GM18909 (cell line): Measurements from ENCODE around the gene CCNJL.
A peak's percentile ranks its signal among the peaks of the same experiment; 100 is the strongest.

Experiments
- ATAC-seq: cut with Tn5 transposase; IDR thresholded peaks from one replicate; pipeline ENCODE4 v1.9.1; 2021; ENCODE audit warnings: mild to moderate bottlenecking; ENCODE audit not compliant: unreplicated experiment, poor library complexity

CCNJL gene

GRCh38 chr5:160233215-160233614, 79.1 kb downstream of the CCNJL start:
- ATAC-seq: no peak

GRCh38 chr5:160231783-160232342, 80.5 kb downstream of the CCNJL start:
- peak; percentile 51 for ATAC-seq

GRCh38 chr5:160230686-160231527, 81.5 kb downstream of the CCNJL start:
- ATAC-seq: peak; percentile 51

GRCh38 chr5:160229190-160229742, 83.1 kb downstream of the CCNJL start, which contains the start of gene FABP6:
Gene FABP6 (plus strand): TSS chr5:160229506. CDS start chr5:160229558, 52 bp downstream.
- no peak for ATAC-seq

GRCh38 chr5:160227012-160227411, 85.4 kb downstream of the CCNJL start:
- no peak for ATAC-seq

- no peak for ATAC-seq
Measured at GRCh38 chr5:160221082-160221481, 91.3 kb downstream of the CCNJL start.

GRCh38 chr5:160219356-160219755, 93.0 kb downstream of the CCNJL start:
- ATAC-seq: no peak

GRCh38 chr5:160213537-160213936, 98.8 kb downstream of the CCNJL start:
- no peak for ATAC-seq

- ATAC-seq: no peak
Measured at GRCh38 chr5:160211352-160211751, 101.0 kb downstream of the CCNJL start.

GRCh38 chr5:160210606-160211005, 101.8 kb downstream of the CCNJL start:
- ATAC-seq: no peak

- ATAC-seq: no peak
Measured at GRCh38 chr5:160209917-160210316, 102.4 kb downstream of the CCNJL start.

- ATAC-seq: no peak
Measured at GRCh38 chr5:160207061-160207460, 105.3 kb downstream of the CCNJL start.
